ENCODE measurements around the gene CXXC1. TPM values are rescaled to one million over a fixed set of nuclear protein-coding genes. Genes with fewer than 3 reads are reported as not detected.
A peak's percentile ranks its signal among the peaks of the same experiment; 100 is the strongest.

CXXC1 gene
- total RNA-seq, result 10 to 100 TPM; 87.0 to 88.0 TPM

DNA sequence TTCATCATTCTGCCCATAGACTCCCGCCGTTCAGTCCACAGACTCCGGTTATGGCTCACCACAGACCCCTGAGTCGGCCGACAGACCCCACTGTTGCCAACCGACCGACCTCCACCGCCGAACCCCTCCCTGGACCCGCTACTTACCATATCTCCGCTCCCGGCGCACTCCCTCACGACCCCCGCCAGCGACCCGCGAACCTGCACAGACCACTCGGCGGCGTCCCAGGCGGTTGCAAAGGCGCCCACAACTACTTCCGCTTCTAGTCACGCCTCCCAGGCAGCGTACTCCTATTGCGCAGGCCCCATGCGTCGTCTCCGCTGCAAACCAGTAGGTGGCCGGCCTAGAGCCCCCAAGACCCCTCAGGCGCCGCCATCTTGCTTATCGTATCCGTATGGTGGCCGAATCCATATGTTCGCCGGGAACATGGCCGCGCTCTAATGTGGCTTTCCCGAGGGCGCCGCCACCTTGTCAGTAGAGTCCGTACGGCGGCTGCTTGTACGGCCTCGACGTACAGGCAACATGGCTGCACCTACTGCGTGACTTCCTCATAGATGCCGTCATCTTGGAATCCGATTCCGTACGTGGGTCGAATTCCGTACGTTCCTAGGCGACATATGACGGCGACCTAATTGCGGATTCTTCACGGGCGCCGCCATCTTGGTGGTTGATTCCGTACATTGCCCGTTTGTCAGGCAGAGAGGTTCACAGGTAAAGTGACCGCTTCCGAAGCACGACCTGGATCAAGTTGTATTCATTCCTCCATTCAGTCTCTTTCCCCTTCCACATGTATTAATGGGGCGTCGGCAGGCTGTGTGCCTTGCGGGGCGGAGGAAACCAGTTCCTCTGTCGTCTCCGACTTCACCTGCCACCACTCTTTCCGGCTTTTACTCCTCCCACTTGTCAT lies at the start of gene CXXC1:
CXXC1 (minus strand) TSS at position 252 of the 907 bp plus-strand sequence; CDS start at position 149, 103 bp downstream.
- intact Hi-C loops (cut with micrococcal nuclease), result loop anchor here (1.0 kb wide), 1 partner anchor 21 kb away; the partner anchor contains the start of gene CFAP53
- H3K4me3 Mint-ChIP-seq, result peak within 1 kb of the TSS; percentile 96
- no peaks in the 10 kb centered on the region for H3K9me3 Mint-ChIP-seq
- CTCF ChIA-PET, result interaction anchor here (0.8 to 2.7 kb wide), 2 partner anchors 10 to 70 kb away, joined by 3 to 13 read pairs; no protein-coding TSS in a partner anchor
- H3K27me3 Mint-ChIP-seq, result no peaks in the 10 kb centered on the region
- H3K36me3 Mint-ChIP-seq (ENCODE audit: low read depth), result peaks cover 43% of the 10 kb centered on the region
- peak within 1 kb of the TSS; percentile 95 for H3K27ac Mint-ChIP-seq
- peak; percentile 98 for DNase-seq
- peak; percentile 92 for ATAC-seq
- POLR2A ChIA-PET, result no interaction called here
- peaks cover 33% of the 10 kb centered on the region for H3K4me1 Mint-ChIP-seq (ENCODE audit: low read depth)
- TF ChIP-seq, protein P1, sequence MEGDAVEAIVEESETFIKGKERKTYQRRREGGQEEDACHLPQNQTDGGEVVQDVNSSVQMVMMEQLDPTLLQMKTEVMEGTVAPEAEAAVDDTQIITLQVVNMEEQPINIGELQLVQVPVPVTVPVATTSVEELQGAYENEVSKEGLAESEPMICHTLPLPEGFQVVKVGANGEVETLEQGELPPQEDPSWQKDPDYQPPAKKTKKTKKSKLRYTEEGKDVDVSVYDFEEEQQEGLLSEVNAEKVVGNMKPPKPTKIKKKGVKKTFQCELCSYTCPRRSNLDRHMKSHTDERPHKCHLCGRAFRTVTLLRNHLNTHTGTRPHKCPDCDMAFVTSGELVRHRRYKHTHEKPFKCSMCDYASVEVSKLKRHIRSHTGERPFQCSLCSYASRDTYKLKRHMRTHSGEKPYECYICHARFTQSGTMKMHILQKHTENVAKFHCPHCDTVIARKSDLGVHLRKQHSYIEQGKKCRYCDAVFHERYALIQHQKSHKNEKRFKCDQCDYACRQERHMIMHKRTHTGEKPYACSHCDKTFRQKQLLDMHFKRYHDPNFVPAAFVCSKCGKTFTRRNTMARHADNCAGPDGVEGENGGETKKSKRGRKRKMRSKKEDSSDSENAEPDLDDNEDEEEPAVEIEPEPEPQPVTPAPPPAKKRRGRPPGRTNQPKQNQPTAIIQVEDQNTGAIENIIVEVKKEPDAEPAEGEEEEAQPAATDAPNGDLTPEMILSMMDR (IDR thresholded peaks at IDR 0.05), result no peak

DNA sequence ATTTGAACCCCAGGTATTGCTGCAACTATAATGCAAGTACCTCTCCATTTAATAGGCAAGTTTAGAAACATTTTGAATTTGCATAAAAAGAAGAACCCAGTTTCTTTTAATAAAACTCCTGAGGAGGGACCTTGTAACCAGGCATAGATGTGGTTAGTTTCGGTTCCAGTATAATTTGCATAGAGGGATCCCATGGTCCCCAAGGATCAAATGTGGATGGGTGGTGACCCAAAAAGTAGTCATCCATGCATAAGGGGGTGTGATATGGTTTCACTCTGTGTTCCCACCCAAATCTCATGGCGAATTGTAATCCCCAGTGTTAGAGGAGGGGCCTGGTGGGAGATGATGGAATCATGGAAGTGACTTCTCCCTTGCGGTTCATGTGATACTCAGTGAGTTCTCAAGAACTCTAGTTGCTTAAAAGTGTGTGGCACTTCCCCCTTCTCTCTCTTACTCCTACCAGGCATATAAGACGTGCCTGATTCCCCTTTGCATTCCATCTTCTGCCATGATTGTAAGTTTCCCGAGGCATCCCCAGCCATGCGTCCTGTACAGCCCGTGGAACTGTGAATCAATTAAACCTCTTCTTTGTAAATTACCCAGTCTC lies 47.2 kb upstream of the CXXC1 start:
- Mint-ChIP-seq H3K36me3 (ENCODE audit: low read depth) (no peaks in the 10 kb centered on the region), H3K27me3 (peaks cover 4% of the 10 kb centered on the region), H3K9me3 (peaks cover 2% of the 10 kb centered on the region), H3K4me1 (ENCODE audit: low read depth) (no peaks in the 10 kb centered on the region), H3K27ac (no peak overlapping the region), H3K4me3 (no peak overlapping the region)
- TF ChIP-seq, protein P1 (IDR thresholded peaks at IDR 0.05), result no peak
- no peak for ATAC-seq
- ChIA-PET CTCF (interaction anchor here (3.5 kb wide), 1 partner anchor 22 kb away, joined by 18 read pairs; no protein-coding TSS in a partner anchor), POLR2A (no interaction called here)
- DNase-seq, result no peak
- intact Hi-C loops (cut with micrococcal nuclease), result no loop called here

DNA sequence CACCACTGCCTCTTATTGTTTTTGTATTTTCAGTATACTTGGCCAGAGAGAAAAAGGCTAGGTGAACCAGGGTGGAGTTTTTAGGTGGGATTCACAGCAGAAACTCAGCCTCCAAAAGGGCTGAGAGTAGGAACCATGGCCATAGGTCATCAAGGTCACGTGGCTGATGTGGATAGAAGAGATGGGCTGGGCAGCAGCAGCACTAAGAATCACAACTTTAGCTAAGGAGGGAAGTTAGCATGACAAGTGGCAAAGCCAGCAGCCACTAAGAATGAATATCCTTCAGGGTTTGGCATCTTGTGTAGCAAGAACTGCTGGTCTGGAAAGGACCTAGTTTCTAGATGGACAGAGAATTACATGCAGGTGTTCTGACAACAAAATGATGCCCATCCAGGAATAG lies 44.2 kb upstream of the CXXC1 start:
- peaks cover 8% of the 10 kb centered on the region for H3K27me3 Mint-ChIP-seq
- TF ChIP-seq, protein P1 (IDR thresholded peaks at IDR 0.05), result no peak
- ChIA-PET POLR2A (no interaction called here), CTCF (interaction anchor here (3.5 kb wide), 1 partner anchor 25 kb away, joined by 18 read pairs; no protein-coding TSS in a partner anchor)
- no peak overlapping the region for H3K4me3 Mint-ChIP-seq
- no peaks in the 10 kb centered on the region for H3K36me3 Mint-ChIP-seq (ENCODE audit: low read depth)
- no peaks in the 10 kb centered on the region for H3K4me1 Mint-ChIP-seq (ENCODE audit: low read depth)
- no peak for ATAC-seq
- H3K9me3 Mint-ChIP-seq, result peaks cover 2% of the 10 kb centered on the region
- intact Hi-C loops (cut with micrococcal nuclease), result no loop called here
- H3K27ac Mint-ChIP-seq, result no peak overlapping the region
- DNase-seq, result no peak

DNA sequence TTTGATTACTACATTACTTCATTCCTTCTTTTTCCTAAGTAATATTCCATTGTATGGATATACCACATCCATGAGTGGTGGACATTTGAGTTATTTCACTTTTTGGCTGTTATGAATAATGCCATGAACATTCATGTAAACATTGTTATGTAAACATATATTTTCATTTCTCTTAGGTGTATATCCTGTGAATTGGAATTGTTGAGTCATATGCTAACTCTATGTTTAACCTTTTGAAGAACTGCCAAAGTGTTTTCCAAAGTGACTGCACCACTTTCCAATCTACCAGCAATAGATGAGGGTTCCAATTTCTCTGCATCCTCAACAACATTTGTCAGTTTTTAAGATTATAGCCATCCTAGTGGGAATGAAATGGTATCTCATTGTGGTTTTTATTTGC lies 42.7 kb upstream of the CXXC1 start:
- Mint-ChIP-seq H3K27ac (no peak overlapping the region), H3K4me3 (no peak overlapping the region), H3K36me3 (ENCODE audit: low read depth) (no peaks in the 10 kb centered on the region), H3K27me3 (peaks cover 10% of the 10 kb centered on the region), H3K4me1 (ENCODE audit: low read depth) (no peaks in the 10 kb centered on the region), H3K9me3 (peaks cover 2% of the 10 kb centered on the region)
- intact Hi-C loops (cut with micrococcal nuclease), result no loop called here
- TF ChIP-seq, protein P1 (IDR thresholded peaks at IDR 0.05), result no peak
- POLR2A ChIA-PET, result no interaction called here
- DNase-seq (no peak), ATAC-seq (no peak)
- CTCF ChIA-PET, result no interaction called here

DNA sequence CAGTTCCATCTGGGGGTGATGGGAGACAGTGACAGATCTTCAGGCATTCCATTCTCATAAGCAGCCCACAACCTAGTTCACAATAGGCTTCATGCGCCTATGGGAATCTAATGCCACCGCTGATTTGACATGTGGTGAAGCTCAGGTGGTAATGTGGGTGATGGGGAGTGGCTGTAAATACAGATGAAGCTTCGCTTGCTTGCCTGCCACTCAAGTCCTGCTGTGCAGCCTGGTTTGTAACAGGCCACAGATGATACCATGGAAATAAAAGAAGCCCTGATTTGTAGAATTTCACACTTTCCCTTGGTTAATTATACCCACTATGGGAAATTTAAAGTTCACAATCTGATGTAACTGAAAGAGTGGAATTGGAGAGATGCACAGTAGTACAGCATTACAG lies 40.5 kb upstream of the CXXC1 start:
- Mint-ChIP-seq H3K4me1 (ENCODE audit: low read depth) (no peaks in the 10 kb centered on the region), H3K36me3 (ENCODE audit: low read depth) (no peaks in the 10 kb centered on the region), H3K27me3 (peaks cover 12% of the 10 kb centered on the region), H3K27ac (no peak overlapping the region), H3K4me3 (no peak overlapping the region), H3K9me3 (peaks cover 2% of the 10 kb centered on the region)
- intact Hi-C loops (cut with micrococcal nuclease), result no loop called here
- CTCF ChIA-PET, result no interaction called here
- DNase-seq, result no peak
- TF ChIP-seq, protein P1 (IDR thresholded peaks at IDR 0.05), result no peak
- ATAC-seq, result no peak
- POLR2A ChIA-PET, result no interaction called here
